H1 (cell line): ENCODE results near the gene CNBD2. TPM values are rescaled to one million over a fixed set of nuclear protein-coding genes. Genes with fewer than 3 reads are reported as not detected.

Experiments
- CEBPB ChIP-seq: IDR thresholded peaks from 2 replicates; pipeline ENCODE4 v1.6.1; 2012; ENCODE audit warnings: low read depth, low read length
- CHD2 ChIP-seq: IDR thresholded peaks from 2 replicates; pipeline ENCODE4 v1.6.1; 2012; ENCODE audit warnings: low read length, improper control_type of control experiment
- CREB1 ChIP-seq: IDR thresholded peaks from 2 replicates; pipeline ENCODE4 v1.6.1; 2012; ENCODE audit warnings: inconsistent platforms
- EP300 ChIP-seq, 2 experiments: IDR thresholded peaks; 1 replicate in 1 of 2; 2 replicates in 1 of 2; pipeline ENCODE4 v1.6.1; 2011 to 2012; ENCODE audit warnings: low read depth in 2 of 2, low read length in 2 of 2, mild to moderate bottlenecking in 2 of 2, borderline replicate concordance in 1 of 2, inconsistent platforms in 1 of 2, moderate library complexity in 1 of 2
- GTF2F1 ChIP-seq: IDR thresholded peaks from 2 replicates; pipeline ENCODE4 v1.6.1; 2012; ENCODE audit warnings: low read depth, low read length, improper control_type of control experiment, borderline replicate concordance
- MAFK ChIP-seq: IDR thresholded peaks from 2 replicates; pipeline ENCODE4 v1.6.1; 2012; ENCODE audit warnings: low read depth, mild to moderate bottlenecking, improper control_type of control experiment, low read length
- PHF8 ChIP-seq: fragments of 200-600 bp; sonication (generic); conservative IDR thresholded peaks from 2 replicates; pipeline ENCODE4 v1.7.1; 2012; ENCODE audit warnings: low read depth, mild to moderate bottlenecking, inconsistent platforms, low read length, moderate library complexity
- POLR2AphosphoS5 ChIP-seq: IDR thresholded peaks from 2 replicates; pipeline ENCODE4 v1.6.1; 2011; ENCODE audit warnings: low read depth, low read length
- POU5F1 ChIP-seq: IDR thresholded peaks from 2 replicates; pipeline ENCODE4 v1.6.1; 2011; ENCODE audit warnings: low read depth, mild to moderate bottlenecking, low read length, moderate library complexity
- RAD21 ChIP-seq, 2 experiments: IDR thresholded peaks in 1 of 2; conservative IDR thresholded peaks in 1 of 2; 2 replicates each; pipeline ENCODE4 v1.6.1; 2011; ENCODE audit warnings: low read depth in 2 of 2, low read length in 2 of 2, improper control_type of control experiment in 1 of 2, inconsistent platforms in 1 of 2, mild to moderate bottlenecking in 1 of 2, moderate library complexity in 1 of 2
- RXRA ChIP-seq: IDR thresholded peaks from 2 replicates; pipeline ENCODE4 v1.6.1; 2011; ENCODE audit warnings: low read depth, mild to moderate bottlenecking, low read length, moderate library complexity; ENCODE audit not compliant: insufficient read depth
- SAP30 ChIP-seq: fragments of 300-600 bp; sonication (generic); IDR thresholded peaks from 2 replicates; pipeline ENCODE4 v1.7.1; 2012; ENCODE audit warnings: low read length, moderate library complexity, mild to moderate bottlenecking, inconsistent platforms; ENCODE audit not compliant: insufficient read depth, insufficient replicate concordance
- SIRT6 ChIP-seq: IDR thresholded peaks from one replicate; pipeline ENCODE4 v1.7.1; 2012; ENCODE audit warnings: low read length, inconsistent platforms
- SP4 ChIP-seq: IDR thresholded peaks from 2 replicates; pipeline ENCODE4 v1.6.1; 2012; ENCODE audit warnings: low read length, inconsistent platforms
- SRF ChIP-seq: IDR thresholded peaks from 2 replicates; pipeline ENCODE4 v1.6.1; 2011; ENCODE audit warnings: mild to moderate bottlenecking, low read depth, low read length, moderate library complexity
- SUZ12 ChIP-seq: fragments of 200-600 bp; sonication (generic); IDR thresholded peaks from 2 replicates; pipeline ENCODE4 v1.6.1; 2012; ENCODE audit warnings: mild to moderate bottlenecking, inconsistent platforms, low read length, moderate library complexity, mixed read lengths
- TCF12 ChIP-seq: IDR thresholded peaks from 2 replicates; pipeline ENCODE4 v1.6.1; 2011; ENCODE audit warnings: low read depth, mild to moderate bottlenecking, low read length
- polyA plus RNA-seq, 7 experiments: library from polyadenylated mRNA; depleted of rRNA in 3 of 7; stranded (reverse) in 5 of 7; unstranded in 2 of 7; fragments of >200 nt in 5 of 7; fragments of 200-250 nt in 2 of 7; gene quantifications; 1 replicate in 5 of 7; 2 replicates in 1 of 7; 4 replicates in 1 of 7; pipeline versions ENCODE4 v1.2.1 to v1.2.3, GENCODE V29; 2011 to 2013; ENCODE audit warnings: missing spikeins in 2 of 7, mixed read lengths in 2 of 7
- total RNA-seq: library from RNA; stranded (reverse); fragmentation: NEBNext Ultra II Directional; extraction: Animal tissue kit (Norgen Biotek cat#: 25700); gene quantifications from 2 replicates; pipeline ENCODE4 v1.2.1, GENCODE V29; 2021
- TF ChIP-seq, protein P1 (sequence below): IDR thresholded peaks from 2 replicates; pipeline ENCODE4 v1.6.1; 2012; ENCODE audit warnings: inconsistent platforms
- TF ChIP-seq, protein P2 (sequence below): IDR thresholded peaks from 2 replicates; pipeline ENCODE4 v1.6.1; 2012; ENCODE audit warnings: inconsistent platforms

CNBD2 gene
- total and polyA plus RNA-seq, 2 of the 8 experiments (the other 6 are each of a cell fraction or from before 2014, with no cell fraction given) = 2.6 to 4.5 TPM

DNA sequence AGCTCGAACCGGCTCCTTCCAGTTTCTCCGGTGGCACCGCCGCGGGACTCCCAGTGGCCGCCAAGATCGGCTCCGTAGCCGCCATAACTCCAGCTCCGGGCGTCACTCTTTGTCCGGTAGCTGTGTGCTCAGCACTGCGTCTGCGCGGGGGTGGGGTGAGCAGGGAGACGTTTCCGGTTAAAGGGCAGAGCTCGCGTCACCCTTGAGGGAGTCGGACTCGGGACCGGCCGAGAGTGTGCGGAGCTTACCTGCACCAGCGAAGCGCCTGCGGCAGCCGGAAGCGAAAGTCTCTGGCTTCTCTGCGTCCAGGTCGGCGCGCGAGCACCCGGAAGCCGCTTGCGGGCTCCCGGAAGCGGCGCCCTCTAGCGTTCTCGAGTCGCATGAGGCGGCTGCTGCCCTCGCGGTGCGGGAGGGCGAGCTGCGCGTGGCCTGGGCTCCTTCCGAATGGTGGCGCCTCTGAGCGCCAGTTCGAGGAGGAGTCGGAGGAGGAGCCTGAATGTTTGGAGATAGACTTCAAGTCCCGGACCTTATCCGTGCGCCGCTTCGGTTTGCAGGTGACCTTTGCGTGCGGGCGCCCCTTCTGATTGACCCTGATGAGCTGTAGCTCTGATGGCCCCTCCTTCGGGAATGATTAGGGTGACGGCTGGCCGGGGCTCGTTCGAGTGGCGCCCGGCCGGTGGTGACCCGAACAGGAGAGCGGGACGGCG, 14.0 kb upstream of the CNBD2 start, which contains the start of gene SCAND1 (continued):
- TF ChIP-seq PHF8 (peak; percentile 57), GTF2F1 (no peak; the same call in 1 of the 2 replicates), SIRT6 (no peak), RAD21 (IDR thresholded peaks at IDR 0.05 in 1 of 2, conservative IDR thresholded peaks at IDR 0.05 in 1 of 2; ENCODE audit: low read depth in 2 of 2, low read length in 2 of 2) (peak; percentile 47 to 55), SP4 (peak; percentile 77), RXRA (0 out of 2 replicates have a peak, but pooled peaks have one; percentile 39), POU5F1 (no peak), CHD2 (no peak), MAFK (no peak), CREB1 (peak; percentile 71), CEBPB (no peak), SAP30 (no peak), TCF12 (no peak), POLR2AphosphoS5 (peak; percentile 78), SUZ12 (no peak), SRF (peak; percentile 34; the same call in 1 of the 2 replicates), EP300 (IDR thresholded peaks at IDR 0.05; ENCODE audit: borderline replicate concordance in 1 of 2, low read depth in 2 of 2, low read length in 2 of 2) (peak in 1 of 2 experiments; percentile 73; a peak in 2 of 3 replicates)
- TF ChIP-seq, protein P1, sequence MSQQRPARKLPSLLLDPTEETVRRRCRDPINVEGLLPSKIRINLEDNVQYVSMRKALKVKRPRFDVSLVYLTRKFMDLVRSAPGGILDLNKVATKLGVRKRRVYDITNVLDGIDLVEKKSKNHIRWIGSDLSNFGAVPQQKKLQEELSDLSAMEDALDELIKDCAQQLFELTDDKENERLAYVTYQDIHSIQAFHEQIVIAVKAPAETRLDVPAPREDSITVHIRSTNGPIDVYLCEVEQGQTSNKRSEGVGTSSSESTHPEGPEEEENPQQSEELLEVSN = peak; percentile 87
- TF ChIP-seq, protein P2, sequence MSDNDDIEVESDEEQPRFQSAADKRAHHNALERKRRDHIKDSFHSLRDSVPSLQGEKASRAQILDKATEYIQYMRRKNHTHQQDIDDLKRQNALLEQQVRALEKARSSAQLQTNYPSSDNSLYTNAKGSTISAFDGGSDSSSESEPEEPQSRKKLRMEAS = peak; percentile 95
